ENCODE results near the gene CHP2. TPM values are rescaled to one million over a fixed set of nuclear protein-coding genes. Genes with fewer than 3 reads are reported as not detected.

Gene CHP2
- not detected in 2 replicates for total RNA-seq

DNA sequence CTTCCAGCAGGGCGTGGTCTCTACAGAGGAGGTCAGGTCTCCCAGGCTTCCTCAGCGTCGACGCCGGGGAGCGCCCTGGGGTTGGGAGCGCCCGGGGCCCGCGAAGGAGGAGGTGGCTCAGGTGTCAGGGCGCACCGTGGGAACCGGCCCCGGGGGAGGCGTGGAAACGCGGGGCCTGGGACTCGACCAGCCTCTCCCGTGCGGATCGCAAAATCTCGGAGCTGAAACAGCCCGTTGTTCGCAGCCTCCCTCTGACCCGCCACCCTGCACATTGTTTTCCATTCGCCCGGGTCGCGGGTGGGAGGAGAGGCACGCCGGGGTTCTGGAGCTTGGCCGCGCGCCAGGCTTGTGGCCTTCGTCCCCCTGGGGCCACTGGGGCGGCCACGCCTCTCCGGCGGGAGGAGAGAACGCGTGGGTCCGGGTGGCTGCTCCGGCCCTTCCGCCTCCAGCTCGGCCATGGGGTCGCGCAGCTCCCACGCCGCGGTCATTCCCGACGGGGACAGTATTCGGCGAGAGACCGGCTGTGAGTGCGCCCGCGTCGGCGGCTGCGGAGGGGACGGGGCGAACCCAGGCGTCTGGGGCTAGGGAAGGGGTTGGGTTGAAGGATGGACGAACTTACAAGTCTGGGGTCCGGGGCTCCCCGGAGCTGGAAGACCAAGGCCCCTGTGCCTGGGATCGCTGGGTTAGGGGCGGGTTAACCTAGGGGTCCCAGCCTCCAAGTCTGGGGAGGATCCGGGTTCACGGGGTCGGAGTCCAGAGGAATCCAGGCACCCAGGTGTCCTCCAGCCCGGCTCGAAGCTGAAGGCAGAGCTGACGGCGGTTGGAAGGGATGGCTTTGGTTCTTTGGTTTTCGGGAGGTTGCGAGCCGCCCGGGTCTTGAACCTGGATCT lies at the start of gene CHP2:
CHP2 (plus strand) TSS at position 433 of the 890 bp plus-strand sequence; CDS start at position 457, 24 bp downstream.

DNA sequence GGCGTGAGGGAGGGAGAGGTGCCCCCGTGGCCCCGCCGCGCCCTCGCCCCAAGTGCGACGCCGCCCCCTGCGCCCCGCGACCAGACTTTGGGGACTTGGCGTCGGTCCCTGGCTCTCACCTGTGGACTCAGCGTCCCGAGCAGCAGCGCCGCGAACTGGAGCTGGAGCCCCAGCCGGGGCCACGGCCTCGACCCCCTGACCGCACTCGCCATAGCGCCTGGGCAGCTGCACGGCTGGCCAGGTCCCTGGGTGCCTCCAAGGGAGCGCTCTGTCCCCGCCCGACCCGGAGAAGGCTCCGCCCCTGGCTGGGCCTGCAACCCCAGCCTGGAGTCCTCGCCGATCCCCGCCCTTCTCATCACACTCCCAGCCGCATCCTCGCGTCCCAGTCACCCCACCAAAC lies 41.9 kb upstream of the CHP2 start, which contains the start of gene ERN2:
ERN2 (minus strand) TSS at position 247 of the 400 bp plus-strand sequence; CDS start at position 212, 35 bp downstream.

Other genes with a start within 250 kb of the CHP2 start
- gene GGA2, start 244.5 kb upstream of the CHP2 start, total RNA-seq, result 15.9 and 26.3 TPM in 2 replicates
- gene EARS2, start 197.7 kb upstream of the CHP2 start, total RNA-seq, result 25.5 and 33.0 TPM in 2 replicates
- 54.0 and 69.2 TPM in 2 replicates for gene UBFD1, start 197.3 kb upstream of the CHP2 start, total RNA-seq
- gene NDUFAB1, start 158.7 kb upstream of the CHP2 start, total RNA-seq, result 48.1 and 57.0 TPM in 2 replicates
- 5.4 and 7.3 TPM in 2 replicates for gene PALB2, start 113.7 kb upstream of the CHP2 start, total RNA-seq
- 44.5 and 54.4 TPM in 2 replicates for gene DCTN5, start 113.6 kb upstream of the CHP2 start, total RNA-seq
- gene PLK1, start 76.1 kb upstream of the CHP2 start, total RNA-seq, result 2.2 and 2.4 TPM in 2 replicates
- 0.14 TPM in 1 of 2 replicates, not detected in the other for gene ERN2, start 41.8 kb upstream of the CHP2 start, total RNA-seq
- gene PRKCB, start 81.0 kb downstream of the CHP2 start, total RNA-seq, result under 0.01 and 0.28 TPM in 2 replicates